SH-SY5Y (cell line): ENCODE data around the gene BAIAP3.

Experiments used
- GATA2 ChIP-seq: IDR thresholded peaks from 2 replicates; pipeline ENCODE4 v1.6.1; 2011; ENCODE audit warnings: mild to moderate bottlenecking, low read depth, low read length
- GATA3 ChIP-seq: IDR thresholded peaks from 2 replicates; pipeline ENCODE4 v1.6.1; 2011; ENCODE audit warnings: low read depth, mild to moderate bottlenecking, low read length, moderate library complexity

DNA sequence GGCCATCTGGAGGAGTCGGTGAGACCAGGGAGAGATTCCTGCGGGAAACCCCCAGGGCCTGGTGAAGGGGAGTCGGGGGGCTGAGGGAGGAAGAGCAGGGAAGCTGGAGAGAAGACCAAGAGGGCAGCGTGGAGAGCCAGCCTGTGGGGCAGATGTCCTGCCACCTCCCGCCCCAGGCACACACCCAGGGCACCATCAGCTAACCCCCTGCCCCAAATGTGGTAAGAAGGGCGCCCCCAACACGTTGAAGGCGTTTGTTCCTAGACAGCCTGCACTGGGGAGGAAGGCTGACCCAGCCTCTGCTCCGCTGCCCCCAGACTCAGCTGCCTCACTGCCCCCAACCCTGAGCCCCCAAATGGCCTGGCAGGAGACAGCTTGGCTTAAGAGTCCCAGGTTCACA, 1.3 kb downstream of the BAIAP3 start:
- no peak for TF ChIP-seq GATA2
- TF ChIP-seq GATA3: no peak
